ENCODE data around the gene FREY1.
A peak's percentile ranks its signal among the peaks of the same experiment; 100 is the strongest.

FREY1 gene

DNA sequence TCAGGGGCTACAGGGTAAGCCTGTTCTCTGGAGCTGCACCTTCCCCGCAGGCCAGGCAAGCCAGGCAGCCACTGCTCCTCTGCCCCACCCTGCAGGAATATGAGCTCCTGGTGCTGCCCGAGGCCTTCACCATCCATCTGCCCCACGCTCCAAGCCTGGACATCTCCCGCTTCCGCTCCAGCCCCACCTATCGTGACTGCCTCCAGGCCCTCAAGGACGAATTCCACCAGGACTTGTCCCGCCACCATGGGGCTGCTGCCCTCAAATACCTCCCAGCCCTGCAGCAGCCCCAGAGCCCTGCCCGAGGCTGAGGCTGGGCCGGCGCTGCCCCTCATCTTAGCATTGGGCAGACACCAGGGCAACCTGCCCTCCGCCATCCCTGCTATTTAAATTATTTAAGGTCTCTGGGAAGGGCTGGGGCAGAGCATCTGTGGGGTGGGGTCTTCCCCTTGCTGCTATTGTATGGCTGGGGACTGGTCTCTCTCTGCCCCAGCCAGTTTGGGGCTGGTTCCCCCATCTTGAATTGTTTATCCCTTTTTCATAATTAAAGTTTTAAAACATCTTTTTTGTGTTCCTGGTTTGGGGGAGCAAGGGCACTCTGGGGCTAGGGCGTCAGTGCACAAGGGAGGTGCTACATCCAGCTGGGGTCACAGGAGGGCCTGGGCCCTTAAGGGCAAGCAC, 21.6 kb upstream of the FREY1 start:
- DNase-seq = no peak

DNA sequence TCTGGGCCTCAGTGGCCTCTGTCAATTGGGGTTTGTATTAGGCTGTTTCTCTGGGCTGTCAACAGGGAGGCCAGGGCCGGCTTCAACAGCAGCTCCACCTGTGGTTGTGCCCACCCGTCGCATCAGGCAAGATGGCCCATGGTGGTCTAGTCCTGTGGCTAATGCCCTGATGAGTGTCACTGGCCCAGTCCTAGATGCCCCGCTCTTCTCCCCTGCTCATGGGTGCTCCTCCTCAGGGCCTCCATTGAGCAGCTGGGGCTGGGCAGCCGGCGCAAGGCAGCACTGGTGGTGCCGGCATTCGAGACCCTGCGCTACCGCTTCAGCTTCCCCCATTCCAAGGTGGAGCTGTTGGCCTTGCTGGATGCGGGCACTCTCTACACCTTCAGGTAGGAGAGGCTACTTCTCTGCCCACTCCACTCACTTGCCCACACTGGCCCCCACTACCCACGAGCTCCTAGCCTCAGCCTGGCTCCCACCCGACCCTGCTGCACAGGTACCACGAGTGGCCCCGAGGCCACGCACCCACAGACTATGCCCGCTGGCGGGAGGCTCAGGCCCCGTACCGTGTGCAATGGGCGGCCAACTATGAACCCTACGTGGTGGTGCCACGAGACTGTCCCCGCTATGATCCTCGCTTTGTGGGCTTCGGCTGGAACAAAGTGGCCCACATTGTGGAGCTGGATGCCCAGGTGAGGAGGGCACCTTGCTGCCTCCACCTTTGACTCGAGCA, 20.8 kb upstream of the FREY1 start:
- DNase-seq = no peak

DNA sequence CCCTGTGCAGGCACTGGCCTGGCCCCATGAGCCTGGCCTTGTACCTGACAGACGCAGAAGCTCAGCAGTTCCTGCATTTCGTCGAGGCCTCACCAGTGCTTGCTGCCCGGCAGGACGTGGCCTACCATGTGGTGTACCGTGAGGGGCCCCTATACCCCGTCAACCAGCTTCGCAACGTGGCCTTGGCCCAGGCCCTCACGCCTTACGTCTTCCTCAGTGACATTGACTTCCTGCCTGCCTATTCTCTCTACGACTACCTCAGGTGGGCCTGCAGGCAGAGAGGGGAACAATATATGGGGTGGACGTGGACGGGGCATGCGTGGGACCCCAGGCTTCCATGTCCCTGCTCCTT, 20.2 kb upstream of the FREY1 start:
- no peak for DNase-seq

DNA sequence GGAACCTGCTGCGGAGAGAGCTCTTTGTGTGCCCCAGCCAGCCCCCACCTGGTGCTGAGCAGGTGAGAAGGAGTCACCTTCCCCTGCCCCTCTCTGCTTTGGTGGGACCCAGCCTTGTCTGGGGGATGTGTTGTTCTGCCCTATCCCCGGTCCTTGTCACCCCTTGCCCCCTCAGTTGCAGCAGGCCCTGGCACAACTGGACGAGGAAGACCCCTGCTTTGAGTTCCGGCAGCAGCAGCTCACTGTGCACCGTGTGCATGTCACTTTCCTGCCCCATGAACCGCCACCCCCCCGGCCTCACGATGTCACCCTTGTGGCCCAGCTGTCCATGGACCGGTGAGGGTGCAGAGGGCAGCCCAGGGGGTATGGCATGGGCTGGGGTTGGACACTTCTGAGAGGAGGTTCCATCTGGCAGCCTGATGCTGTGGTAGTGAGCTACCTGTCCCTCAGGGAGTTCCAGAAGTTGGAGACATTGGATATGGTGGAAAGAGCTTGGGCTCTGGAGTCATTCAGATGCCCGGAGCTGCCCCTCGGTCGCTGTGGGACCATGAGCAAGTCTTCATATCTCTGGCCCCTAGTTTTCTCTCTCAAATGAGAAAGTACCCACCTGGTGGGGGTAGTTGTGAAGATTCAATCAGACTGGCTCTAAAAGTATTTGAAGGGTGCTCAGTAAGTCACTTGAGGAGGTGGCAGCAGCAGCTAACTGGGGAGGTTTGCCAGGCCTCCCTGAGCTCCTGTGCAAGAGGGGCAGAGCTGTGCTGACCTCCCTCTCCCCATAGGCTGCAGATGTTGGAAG, 19.7 kb upstream of the FREY1 start:
- no peak for DNase-seq

DNA sequence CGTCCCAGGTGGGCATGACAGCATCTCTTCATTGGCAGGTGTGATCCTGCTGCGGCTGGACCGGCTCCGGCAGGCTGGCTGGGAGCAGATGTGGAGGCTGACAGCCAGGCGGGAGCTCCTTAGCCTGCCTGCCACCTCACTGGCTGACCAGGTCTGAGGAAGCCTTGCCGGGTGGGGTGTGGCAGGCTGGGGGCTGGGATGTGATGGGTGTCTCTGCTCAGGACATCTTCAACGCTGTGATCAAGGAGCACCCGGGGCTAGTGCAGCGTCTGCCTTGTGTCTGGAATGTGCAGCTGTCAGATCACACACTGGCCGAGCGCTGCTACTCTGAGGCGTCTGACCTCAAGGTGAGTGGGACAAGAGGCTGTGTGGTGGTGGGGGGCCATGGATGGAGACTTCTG, 18.9 kb upstream of the FREY1 start:
- no peak for DNase-seq

DNA sequence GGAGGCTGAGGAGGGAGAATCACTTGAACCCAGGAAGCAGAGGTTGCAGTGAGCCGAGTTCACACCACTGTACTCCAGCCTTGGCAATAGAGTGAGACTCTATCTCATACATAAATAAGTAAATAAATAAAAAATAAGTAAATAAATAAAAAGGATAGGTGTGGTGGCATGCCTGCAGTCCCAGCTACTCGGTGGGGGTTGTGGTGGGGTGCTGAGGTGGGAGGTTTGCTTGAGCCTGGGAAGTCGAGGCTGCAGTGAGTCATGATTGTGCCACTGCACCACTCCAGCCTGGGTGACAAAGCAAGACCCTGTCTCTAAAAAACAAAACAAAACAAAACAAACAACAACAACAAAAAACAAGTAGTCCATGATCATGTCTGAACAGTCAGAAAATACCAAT, 18.5 kb upstream of the FREY1 start:
- no peak for DNase-seq

DNA sequence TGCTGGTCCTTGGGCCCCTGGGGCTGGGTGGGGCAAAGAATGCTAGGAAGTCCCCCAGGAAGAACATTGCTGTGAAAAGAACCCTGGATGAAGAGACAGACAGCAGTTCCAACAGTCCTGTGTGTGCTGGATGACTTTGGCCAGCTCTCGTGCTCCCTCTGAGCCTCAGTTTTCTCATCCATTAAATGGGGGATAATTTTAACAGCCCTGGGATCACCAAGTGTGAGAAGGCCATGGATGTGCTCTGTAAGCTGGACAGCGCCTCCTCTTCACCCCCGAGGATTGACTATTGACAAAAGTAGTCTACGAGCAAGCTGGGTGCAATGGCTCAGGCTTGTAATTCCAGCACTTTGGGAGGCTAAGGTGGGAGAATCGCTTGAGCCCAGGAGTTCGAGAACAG, 17.9 kb upstream of the FREY1 start:
- no peak for DNase-seq

DNA sequence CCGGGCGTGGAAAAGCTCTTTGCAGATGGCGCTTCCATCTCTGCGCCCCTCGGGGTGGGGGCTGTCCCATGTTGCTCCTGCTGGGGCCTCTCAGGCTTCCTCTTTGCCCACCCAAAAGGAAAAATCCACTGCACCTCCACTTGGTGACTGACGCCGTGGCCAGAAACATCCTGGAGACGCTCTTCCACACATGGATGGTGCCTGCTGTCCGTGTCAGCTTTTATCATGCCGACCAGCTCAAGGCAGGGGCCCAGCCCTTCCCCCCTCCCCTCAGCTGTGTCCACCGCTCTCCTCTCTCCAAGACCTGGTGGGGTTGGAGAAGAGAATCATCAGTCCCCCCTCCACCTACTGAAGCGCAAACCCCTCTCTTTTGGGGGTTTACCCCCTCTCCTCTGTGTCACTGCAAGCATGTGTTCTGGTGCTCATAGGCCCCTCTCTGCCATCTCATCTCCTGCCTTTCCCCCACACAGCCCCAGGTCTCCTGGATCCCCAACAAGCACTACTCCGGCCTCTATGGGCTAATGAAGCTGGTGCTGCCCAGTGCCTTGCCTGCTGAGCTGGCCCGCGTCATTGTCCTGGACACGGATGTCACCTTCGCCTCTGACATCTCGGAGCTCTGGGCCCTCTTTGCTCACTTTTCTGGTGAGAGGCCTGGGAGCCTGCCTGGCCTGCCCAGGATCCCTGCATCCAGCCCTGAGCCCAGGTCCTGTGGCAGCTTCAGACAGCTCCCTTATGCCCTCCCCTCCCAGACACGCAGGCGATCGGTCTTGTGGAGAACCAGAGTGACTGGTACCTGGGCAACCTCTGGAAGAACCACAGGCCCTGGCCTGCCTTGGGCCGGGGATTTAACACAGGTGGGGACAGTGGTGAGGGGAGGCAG, 17.2 kb upstream of the FREY1 start:
- no peak for DNase-seq

DNA sequence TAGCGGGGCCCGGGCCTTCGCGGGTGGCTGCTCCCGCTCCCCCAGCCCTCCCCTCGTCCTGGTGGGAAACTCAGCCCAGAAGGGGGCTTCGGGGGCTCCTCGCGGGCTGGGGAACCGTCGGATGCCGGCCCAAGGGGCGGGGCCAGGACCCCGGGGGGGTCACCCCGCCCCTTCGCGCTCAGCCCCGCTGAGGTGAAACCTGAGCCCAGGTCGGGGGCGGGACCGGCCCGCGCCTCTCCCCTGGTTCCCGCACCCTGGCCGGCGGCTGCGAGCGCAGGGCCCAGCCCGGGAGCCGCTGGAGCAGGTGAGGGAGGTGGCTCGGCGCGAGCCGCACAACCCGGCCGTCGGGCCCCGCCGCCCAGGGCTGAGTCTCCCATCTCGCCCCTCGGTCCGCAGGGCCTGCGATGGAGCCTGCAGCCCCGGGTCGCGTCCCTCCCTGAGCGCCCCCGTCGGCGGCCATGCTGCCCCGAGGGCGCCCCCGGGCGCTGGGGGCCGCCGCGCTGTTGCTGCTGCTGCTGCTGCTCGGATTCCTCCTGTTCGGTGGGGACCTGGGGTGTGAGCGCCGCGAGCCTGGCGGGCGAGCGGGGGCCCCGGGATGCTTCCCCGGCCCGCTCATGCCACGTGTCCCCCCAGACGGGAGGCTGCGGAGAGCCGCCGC, 15.5 kb upstream of the FREY1 start, which contains the start of gene LARGE2:
Gene LARGE2, plus strand, starts transcription at position 232 of the 658 bp plus-strand sequence. Its CDS starts 227 bp downstream, at position 459.
- DNase-seq = no peak

DNA sequence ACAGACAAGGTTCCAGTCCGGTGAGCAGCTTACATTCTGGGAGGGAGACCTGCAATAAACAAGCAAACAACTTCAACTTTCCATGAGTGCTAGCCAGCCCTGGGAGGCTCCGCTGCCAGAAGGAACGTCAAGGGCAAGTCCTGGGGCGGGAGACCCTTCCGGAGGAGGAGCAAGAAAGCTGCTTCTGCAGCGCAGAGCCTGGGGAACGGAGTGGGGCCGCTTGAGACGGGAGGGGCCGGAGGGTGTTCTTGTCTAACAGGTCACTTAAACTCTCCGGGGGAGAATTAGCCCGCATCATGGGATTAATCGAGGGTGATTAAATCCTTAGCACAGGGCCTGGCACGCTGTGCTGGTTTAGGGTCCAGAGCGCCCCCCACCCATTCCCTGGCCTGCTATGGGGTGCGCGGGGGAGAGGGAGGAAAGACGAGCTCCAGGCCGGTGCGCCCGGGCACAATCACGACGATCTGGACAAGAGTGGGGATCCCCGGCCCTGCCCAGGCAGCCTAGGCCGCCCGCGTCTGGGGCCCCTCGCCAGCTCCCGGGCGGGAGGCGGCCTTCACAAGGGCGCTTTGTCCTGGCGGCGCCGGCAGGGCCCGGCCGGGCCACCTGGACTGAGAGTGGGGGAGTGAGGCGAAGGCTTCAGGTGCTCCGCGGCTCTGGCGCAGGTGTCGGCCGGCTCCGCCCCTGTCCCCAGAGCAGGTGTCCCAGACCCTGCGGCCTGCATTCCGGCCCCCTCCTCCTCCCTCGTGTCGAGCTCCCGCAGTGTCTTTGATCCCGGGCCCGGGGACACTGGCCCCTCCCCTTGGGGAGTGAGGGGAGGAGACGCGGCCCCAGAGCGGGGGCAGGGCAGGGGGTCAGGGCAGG, 14.7 kb upstream of the FREY1 start:
- no peak for DNase-seq

DNA sequence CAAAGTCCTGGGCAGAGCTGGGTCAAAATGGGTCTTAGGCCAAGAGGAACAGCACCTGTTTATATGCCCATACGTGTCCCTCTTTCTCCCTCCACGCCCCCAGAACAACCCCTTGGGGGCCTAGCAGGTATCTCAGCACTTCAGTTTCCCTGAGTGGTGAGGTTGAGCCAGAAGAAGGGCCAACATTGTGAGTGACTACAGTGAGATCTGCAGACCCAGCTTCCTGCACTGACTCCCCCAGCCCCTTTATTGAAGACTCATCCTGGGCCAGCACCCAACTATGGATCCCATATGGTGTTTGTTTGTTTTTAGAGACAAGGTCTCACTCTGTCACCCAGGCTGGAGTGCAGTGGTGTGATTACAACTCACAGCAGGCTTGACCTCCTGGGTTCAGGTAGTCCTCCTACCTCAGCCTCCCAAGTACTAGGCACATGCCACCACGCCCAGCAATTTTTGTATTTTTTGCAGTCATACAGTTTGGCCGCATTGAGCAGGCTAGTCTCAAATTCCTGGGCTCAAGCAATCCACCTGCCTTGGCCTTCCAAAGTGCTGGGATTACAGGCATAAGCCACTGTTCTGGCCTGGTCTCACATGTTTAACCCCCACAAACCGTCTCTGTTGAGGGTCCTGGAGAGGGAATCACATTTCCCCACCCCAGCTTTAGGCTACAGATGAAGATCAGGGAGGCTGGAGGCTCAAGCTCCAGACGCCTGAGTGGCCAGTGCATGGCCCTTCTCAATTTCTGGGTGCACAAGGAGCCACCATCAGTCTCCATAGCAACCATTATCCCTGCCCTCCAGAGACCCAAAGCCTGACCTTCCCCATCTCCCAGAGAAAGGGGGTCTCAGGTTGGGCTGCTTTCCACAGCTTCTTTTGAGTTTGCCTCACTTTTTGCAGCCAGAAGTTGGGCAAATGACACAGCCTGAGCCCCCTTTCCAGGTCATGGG, 13.7 kb upstream of the FREY1 start:
- no peak for DNase-seq

DNA sequence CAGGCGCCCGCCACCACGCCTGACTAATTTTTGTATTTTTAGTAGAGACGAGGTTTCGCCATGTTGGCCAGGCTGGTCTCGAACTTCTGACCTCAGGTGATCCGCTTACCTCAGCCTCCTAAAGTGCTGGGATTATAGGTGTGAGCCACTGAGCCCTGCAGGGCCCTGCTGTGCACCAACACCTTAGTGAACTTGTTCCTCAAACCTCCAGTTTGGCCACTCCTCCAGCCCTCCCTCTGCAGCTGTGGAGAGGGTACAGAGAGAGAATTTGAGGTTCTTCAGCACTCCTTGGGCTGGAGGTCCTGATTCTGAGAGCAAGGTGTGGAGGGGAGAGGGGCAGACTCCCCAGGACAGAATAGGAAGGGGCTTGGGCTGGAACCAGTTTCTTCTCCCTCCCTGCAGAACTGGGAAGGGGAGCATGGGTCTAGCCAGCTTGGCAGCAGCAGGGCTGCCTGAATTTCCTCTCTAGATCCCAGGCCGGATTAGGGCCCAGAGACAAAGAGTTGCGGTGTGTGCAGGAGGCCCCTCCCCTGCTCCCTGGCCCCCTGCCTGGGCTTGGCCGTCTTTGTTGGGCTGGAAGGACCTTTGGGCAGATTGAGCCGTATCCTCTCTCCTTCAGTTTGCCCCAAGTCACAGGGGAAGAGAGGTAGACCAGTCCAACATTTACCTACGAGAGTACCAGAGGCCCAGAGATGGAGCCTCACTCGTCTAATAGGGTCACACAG, 12.9 kb upstream of the FREY1 start:
- no peak for DNase-seq

DNA sequence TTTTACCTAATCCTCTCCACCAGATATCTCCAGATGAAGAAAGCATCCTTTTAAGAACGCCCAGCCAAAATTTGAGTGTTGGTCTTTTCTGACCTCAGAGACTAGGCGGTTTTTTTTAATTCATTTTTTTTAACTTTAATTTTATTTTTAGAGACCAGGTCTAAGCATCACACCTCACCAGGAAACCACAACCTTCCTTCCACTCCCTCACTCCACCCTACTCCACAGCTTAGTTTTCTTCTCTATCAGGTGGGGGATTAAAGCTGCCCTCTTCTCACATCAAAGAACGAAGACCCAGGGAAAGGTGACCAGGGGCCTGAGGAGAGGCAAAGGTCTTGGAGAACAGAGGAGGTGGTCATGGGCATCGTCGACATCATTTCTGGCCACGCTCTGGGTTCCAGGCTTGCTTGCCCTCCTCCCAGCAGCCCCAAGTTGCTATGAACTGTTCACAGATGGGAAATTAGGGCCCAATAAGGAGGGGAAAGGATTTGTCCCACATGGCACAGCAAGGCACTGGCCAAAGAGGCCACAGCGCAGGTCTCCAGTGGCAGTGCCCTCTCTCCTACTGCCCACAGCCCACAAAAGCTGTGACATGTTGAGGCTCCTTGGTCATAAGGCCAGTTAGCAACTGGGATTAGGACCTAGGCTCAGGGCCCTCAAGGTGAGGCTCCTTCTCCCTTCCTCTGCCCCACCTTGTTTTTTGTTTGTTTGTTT, 12.0 kb upstream of the FREY1 start:
- no peak for DNase-seq

DNA sequence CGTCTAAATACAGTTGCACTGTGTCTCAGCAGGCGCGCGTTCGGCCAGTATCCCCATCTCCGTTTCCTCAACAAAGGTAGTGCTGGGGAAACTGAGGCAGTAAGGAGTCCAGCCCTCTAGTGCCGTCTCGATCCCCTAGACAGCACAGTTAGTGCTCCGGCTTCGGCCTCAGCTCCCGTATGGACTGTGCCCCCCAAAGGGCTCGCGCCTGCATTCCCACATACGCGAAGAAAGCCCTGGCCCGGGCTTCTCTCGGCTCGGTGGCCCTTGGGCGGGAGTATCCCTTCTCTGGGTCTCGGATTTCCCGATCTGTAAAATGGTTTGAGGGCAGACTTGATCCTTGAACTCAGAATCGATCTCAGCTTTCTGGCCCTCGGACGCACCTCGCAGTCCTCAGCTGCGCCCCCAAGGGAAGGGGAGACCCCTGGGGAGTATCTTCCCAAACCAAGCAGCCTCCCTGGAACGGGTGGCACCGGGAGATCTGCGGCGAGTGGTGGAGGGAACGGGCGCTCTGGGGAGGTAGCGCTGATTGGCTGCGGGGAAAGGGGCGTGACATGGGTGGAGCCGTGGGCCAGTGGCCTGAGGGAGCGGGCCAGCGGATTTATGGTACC, 11.4 kb upstream of the FREY1 start:
- DNase-seq = peak; percentile 84

DNA sequence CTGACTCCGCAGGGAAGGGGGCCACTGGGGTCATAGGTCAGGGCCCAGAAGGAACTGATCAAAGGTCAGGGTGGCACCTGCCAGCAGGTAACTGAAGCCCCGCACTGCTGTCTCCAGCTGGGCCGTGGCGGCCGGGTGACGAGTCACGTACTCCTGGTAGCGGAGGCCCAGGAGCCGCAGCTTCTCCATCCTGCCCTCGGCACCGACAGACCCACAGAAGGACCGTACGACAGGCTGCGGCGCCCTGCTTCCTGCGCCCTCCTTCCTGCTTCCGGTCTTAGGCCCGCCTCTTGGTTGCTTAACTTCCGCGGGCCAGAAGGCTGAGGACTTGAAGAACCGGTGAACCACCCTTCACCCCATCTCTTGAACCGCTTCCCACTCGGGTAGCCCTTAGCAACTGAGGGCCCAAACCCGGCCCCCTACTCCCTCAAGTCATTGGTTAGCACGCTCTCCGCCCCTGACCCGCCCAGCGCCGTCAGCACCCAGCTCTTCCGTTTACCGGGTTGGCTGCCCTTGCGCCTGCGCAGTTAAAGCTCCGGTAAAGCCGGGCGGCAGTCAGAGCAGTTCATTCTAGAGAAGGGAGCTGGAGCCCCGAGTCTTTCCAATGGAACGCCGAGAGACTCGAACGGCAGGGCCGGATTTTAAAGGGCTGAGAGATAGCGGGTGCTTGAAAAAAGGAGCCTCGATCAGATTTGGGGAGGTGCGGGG, 10.7 kb upstream of the FREY1 start, which contains the start of gene PEX16:
Gene PEX16, minus strand, starts transcription at position 255 of the 708 bp plus-strand sequence. Its CDS starts 66 bp downstream, at position 189.
- DNase-seq = peak; percentile 98

DNA sequence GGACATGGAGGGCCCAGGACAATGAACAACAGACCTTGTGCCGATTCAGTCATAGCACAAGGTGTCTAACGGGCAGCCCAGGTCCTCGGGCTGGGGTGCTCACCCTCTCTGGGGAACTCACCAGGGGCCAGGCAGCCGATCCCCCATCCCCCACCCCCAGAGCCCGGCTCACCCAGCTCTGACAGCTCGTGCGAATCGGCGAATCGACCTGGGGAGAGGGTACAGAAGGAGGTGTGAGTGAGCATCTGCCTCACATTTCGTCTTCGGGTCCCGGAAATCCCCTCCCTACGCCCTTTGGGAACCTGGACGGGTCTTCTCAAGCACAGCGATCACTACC, 10.2 kb upstream of the FREY1 start:
- DNase-seq = no peak

DNA sequence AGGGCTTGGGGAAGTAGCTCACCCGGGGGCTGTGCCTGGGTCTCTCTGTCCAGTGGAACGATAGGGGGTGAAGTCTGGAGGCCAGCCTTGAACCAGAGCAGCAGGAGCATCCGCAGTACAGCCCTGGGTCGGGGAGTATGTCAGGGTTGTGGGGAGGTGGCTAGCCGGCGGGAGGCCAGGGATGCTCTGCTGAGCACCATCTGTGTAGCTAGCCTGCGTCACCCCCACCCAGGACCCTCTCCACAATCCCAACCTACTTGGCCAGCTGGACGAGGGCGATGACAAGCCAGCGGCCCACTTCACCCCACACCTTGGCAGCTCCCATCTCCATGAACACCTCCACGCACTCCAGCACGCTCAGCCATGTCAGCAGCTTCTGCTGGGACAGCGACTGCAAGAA, 8.4 kb upstream of the FREY1 start:
- no peak for DNase-seq
